Testis (tissue), 3 donors: ENCODE measurements around the gene LTBP1. TPM values are rescaled to one million over a fixed set of nuclear protein-coding genes. Genes with fewer than 3 reads are reported as not detected.
"Not testable (repeated sequence)": the region's sequence is repeated elsewhere in the genome, so short reads cannot be mapped to it uniquely, and the experiment has no call there.

Experiments
- DNase-seq: peaks from one replicate; pipeline ENCODE4 v3.0.0-alpha.2; 2019
- H3K27ac ChIP-seq, 2 donors: fragments of 200-600 bp; sonication (generic); one replicate each; pipeline ENCODE4 v1.5.1; 2019
- H3K27me3 ChIP-seq: fragments of 200-600 bp; sonication (generic); one replicate; pipeline ENCODE4 v1.5.1; 2019
- H3K36me3 ChIP-seq: fragments of 200-600 bp; sonication (generic); one replicate; pipeline ENCODE4 v1.5.1; 2017; ENCODE audit warnings: low read depth; ENCODE audit errors: missing control alignments
- H3K4me1 ChIP-seq: fragments of 200-600 bp; sonication (generic); one replicate; pipeline ENCODE4 v1.5.1; 2019
- H3K4me3 ChIP-seq, 2 donors: fragments of 200-600 bp; sonication (generic); one replicate each; pipeline ENCODE4 v1.5.1; 2017 to 2019
- H3K9me3 ChIP-seq: fragments of 200-600 bp; sonication (generic); one replicate; pipeline ENCODE4 v1.5.1; 2017
- POLR2A ChIP-seq: fragments of 450-650 bp; IDR thresholded peaks from one replicate; pipeline ENCODE4 v1.6.1; 2017; ENCODE audit warnings: antibody characterized with exemption, mild to moderate bottlenecking, moderate library complexity
- WGBS, 2 donors: methylation state at CpG; one replicate each; pipeline ENCODE4 v1.1.5; 2018; 5-methylcytosine and 5-hydroxymethylcytosine counted together
- intact Hi-C: fragments of 100-400 bp; cut with DNase I; formaldehyde crosslinking; loops from one replicate; pipeline ENCODE4 v1.15.1; 2023; ENCODE audit warnings: low total_unique reads
- polyA plus RNA-seq: library from polyadenylated mRNA; stranded (reverse); fragments of 350-450 nt; fragmentation: Illumina TruSeq; extraction: RNeasy Lipid Tissue Mini Kit (QIAGEN cat#74804); gene quantifications from one replicate; pipeline ENCODE4 v1.2.3, GENCODE V29; 2014; ENCODE audit warnings: low read depth, low replicate concordance; ENCODE audit not compliant: insufficient read depth
- total RNA-seq, 2 donors: library from RNA; depleted of rRNA; stranded (reverse); fragments of >200 nt; gene quantifications; one replicate each; pipeline ENCODE4 v1.2.3, GENCODE V29; 2016
- TF ChIP-seq, protein P1 (sequence below), 3 experiments: fragments of 450-650 bp in 2 of 3; fragments of 200-600 bp in 1 of 3; sonication (generic) in 1 of 3; IDR thresholded peaks; one replicate each; pipeline ENCODE4 v1.5.1; 2016 to 2019; ENCODE audit warnings: antibody characterized with exemption in 3 of 3, mild to moderate bottlenecking in 2 of 3, moderate library complexity in 1 of 3

LTBP1 gene
- total and polyA plus RNA-seq, 3 donors from 2014 or later: 39.6 to 51.5 (median 44.0) TPM

DNA sequence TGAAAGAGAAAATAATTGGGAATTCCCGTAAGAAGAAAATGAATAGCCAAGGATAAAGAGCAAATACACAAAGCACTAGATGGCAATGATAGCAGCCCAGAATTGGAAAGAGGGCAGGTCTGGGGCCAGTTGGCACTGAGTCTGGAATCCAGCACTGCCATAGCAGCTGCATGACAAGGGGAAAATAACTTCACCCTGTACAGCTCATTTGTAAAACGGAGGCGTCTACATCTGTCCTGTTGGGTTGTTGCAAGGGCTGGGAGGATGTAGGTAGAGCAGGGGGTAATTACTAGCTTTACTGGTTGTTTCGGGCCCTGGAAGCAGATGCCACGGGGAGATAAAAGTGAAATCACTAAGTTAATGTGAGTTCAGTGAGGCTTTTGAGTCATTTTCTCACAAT lies 419.7 kb downstream of the LTBP1 start:
- TF ChIP-seq, protein P1, sequence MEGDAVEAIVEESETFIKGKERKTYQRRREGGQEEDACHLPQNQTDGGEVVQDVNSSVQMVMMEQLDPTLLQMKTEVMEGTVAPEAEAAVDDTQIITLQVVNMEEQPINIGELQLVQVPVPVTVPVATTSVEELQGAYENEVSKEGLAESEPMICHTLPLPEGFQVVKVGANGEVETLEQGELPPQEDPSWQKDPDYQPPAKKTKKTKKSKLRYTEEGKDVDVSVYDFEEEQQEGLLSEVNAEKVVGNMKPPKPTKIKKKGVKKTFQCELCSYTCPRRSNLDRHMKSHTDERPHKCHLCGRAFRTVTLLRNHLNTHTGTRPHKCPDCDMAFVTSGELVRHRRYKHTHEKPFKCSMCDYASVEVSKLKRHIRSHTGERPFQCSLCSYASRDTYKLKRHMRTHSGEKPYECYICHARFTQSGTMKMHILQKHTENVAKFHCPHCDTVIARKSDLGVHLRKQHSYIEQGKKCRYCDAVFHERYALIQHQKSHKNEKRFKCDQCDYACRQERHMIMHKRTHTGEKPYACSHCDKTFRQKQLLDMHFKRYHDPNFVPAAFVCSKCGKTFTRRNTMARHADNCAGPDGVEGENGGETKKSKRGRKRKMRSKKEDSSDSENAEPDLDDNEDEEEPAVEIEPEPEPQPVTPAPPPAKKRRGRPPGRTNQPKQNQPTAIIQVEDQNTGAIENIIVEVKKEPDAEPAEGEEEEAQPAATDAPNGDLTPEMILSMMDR (IDR thresholded peaks at IDR 0.05): no peak
- no peak for TF ChIP-seq POLR2A
- DNase-seq: no peak
- no peaks in the 10 kb centered on the region for H3K27me3 ChIP-seq
- no peaks in the 10 kb centered on the region for H3K9me3 ChIP-seq
- H3K4me3 ChIP-seq: no peak overlapping the region
- intact Hi-C loops: no loop called here
- 83 to 87% methylated on average over 5 of the region's 5 CpGs for WGBS, 2 donors
- H3K36me3 ChIP-seq: no peaks in the 10 kb centered on the region
- no peaks in the 10 kb centered on the region for H3K4me1 ChIP-seq
- H3K27ac ChIP-seq: no peak overlapping the region

DNA sequence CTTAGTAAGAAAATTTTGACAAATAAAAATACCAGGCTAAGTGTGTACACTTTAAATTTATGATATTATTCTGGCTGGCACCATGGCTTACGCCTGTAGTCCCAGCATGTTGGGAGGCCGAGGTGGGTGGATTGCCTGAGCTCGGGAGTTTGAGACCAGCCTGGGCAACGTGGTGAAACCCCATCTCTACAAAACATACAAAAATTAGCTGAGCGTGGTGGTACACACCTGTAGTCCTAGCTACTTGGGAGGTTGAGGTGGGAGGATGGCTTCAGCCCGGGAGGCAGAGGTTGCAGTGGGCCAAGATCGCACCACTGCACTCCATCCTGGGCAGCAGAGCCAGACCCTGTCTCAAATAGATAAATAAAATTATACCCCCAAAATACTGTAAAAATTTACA lies 421.8 kb downstream of the LTBP1 start:
- WGBS, 2 donors: 93 to 98% methylated on average over 7 of the region's 7 CpGs
- H3K27ac ChIP-seq, intact Hi-C loops: not testable (repeated sequence)

DNA sequence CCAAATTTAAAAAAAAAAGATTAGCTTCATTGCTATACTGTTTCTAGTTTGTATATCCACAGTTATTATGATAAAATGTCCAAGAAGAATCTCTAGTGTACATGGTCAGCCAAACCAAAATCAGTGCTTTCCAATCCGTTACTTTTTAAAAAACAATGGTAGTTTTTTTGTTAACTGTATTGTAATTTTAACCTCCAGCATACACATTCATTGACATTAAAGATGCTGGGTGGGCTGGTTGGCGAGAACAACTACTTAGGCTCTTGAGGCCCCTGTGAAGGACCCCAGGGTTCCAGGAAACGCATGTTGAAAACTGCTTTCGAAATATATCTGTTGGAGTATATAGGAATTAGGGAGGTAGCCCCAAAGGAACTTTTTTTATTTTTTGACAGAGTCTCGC lies 422.4 kb downstream of the LTBP1 start:
- no peak for DNase-seq
- TF ChIP-seq, protein P1 (IDR thresholded peaks at IDR 0.05): no peak
- no peak for TF ChIP-seq POLR2A
- Histone ChIP-seq H3K27me3 (no peaks in the 10 kb centered on the region), H3K36me3 (no peaks in the 10 kb centered on the region), H3K4me3 (no peak overlapping the region), H3K27ac (no peak overlapping the region), H3K4me1 (no peaks in the 10 kb centered on the region), H3K9me3 (no peaks in the 10 kb centered on the region)
- intact Hi-C loops: no loop called here
- WGBS, 2 donors: 92 to 96% methylated on average over 5 of the region's 5 CpGs

More for the DNA sequence above, 421.8 kb downstream of the LTBP1 start:
- H3K27me3 ChIP-seq, H3K4me1 ChIP-seq, H3K9me3 ChIP-seq, H3K36me3 ChIP-seq, DNase-seq, H3K4me3 ChIP-seq: not testable (repeated sequence)

DNA sequence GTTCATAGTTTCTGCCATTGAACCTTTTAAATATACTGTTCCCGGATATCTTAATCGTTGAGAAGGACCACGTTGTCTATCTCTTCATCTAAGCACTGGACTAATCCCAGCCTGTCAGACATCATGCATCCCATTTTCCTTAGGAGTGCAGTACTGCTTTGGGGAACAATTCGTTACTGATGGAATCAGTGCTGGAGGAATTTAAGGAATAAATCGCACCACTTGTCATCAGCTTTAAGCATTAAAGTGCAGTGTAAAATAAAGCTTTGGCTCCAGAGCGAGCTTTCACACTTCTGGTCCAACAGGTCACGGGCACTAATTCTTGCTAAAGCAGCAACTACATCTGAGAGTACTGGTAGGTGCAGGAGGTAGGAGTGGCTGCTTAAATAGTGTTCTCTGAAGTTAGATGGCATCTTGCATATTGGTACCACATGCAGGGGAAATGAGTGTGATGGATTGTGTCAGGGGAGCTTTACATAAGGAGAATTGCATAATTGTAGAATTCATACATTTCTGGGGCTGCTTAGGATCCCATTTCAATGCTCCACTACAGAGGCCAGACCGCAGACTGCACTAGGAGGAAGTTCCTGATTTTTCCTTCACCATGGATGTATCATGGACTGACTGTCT lies 424.0 kb downstream of the LTBP1 start:
- no peak overlapping the region for H3K4me3 ChIP-seq
- H3K36me3 ChIP-seq: no peaks in the 10 kb centered on the region
- no peaks in the 10 kb centered on the region for H3K9me3 ChIP-seq
- no peak for DNase-seq
- intact Hi-C loops: no loop called here
- TF ChIP-seq, protein P1 (IDR thresholded peaks at IDR 0.05): no peak
- TF ChIP-seq POLR2A: no peak
- H3K27ac ChIP-seq: no peak overlapping the region
- no peaks in the 10 kb centered on the region for H3K4me1 ChIP-seq
- H3K27me3 ChIP-seq: no peaks in the 10 kb centered on the region
- WGBS, 2 donors: 82 to 83% methylated on average over 8 of the region's 8 CpGs

DNA sequence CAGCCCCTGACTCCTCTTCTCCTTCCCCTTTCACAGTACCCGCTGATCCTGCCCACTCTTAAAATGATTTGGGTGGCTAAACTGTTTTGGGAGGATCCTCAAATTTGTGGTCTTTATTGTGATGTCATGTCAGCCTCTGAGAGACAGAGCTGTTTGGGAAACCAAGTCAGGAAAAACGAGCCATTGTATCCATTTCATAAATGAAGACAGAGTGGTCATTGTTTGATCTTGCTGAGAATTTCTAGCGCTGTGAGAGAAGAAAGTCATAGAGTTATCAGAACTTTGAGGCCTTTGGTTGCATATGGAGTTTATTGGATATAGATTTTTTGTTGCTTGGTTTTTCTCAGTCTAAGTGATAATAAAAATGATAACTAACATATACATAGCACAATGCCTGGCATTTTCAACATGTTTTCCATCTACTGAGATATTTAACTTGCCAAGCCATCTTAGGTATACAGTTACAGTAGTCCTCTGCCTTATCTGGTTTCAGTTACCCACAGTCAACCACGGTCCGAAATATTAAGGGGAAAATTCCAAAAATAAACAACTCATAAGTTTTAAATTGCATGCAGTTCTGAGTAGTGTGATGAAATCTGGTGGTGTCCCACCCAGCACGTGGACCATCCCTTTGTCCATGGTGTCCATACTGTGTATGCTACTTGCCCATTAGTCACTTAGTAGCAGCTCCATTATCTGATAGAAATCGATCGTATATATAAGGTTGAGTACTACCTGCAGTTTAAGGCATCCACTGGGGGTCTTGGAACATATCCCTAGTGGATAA lies 424.7 kb downstream of the LTBP1 start:
- 84 to 85% methylated on average over 8 of the region's 8 CpGs for WGBS, 2 donors
- intact Hi-C loops: no loop called here

More for the DNA sequence above, 424.7 kb downstream of the LTBP1 start:
- Histone ChIP-seq H3K27ac (no peak overlapping the region), H3K9me3 (no peaks in the 10 kb centered on the region), H3K4me1 (no peaks in the 10 kb centered on the region), H3K4me3 (no peak overlapping the region), H3K27me3 (no peaks in the 10 kb centered on the region), H3K36me3 (no peaks in the 10 kb centered on the region)
- DNase-seq: no peak
- TF ChIP-seq, protein P1 (IDR thresholded peaks at IDR 0.05): no peak
- no peak for TF ChIP-seq POLR2A
